Muscle of back (tissue), 11 donors: Measurements from ENCODE around the gene SLC2A4. TPM values are rescaled to one million over a fixed set of nuclear protein-coding genes. Genes with fewer than 3 reads are reported as not detected.
"Not testable (repeated sequence)": the region's sequence is repeated elsewhere in the genome, so short reads cannot be mapped to it uniquely, and the experiment has no call there.

ENCODE experiments used
- DNase-seq, 3 donors: peaks; one replicate each; pipeline versions ENCODE4 v3.0.0 to v3.0.0-alpha.2; 2013
- polyA plus RNA-seq, 10 donors: library from polyadenylated mRNA; unstranded; fragments of 120-200 nt; gene quantifications; one replicate each; pipeline ENCODE4 v1.2.1, GENCODE V29; 2013; ENCODE audit not compliant: insufficient read length in 10 of 10

Gene SLC2A4
- polyA plus RNA-seq, 10 donors = 7.7 to 32.4 (median 26.1) TPM

DNA sequence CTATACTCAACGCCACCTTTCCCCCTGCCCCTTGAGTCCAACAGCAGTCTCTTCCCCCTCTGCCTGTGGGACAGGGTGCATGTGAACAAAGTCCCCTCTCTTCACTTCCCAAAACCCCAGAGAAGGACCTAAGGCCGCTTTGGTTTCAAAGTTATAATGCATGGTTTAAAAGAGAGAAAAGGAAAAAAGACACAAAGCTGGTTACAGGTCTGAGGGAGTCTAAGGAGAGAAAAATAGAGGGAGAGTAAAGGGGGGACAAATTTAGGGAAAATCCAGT, 38.1 kb upstream of the SLC2A4 start:
- DNase-seq = no peak

DNA sequence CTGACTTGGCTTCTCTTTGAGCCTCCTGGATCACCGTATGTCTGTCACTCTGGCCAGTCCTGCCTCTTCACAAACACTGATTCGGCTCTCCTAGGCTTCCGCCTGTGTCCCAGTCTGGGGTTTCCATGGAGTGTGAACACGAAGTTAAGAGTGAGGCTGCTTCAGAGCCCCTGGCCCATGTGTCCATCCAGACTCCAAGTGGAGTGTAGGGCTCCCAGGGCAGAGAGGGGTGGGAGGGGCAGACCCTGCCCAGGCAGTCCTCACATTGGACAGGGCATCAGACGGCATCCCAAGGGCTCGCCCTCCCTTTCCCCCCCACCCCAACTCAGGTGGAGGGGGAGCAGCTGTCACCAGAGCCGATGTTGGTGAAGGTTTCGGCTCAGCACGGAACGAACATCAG, 37.7 kb upstream of the SLC2A4 start:
- not testable (repeated sequence) for DNase-seq

DNA sequence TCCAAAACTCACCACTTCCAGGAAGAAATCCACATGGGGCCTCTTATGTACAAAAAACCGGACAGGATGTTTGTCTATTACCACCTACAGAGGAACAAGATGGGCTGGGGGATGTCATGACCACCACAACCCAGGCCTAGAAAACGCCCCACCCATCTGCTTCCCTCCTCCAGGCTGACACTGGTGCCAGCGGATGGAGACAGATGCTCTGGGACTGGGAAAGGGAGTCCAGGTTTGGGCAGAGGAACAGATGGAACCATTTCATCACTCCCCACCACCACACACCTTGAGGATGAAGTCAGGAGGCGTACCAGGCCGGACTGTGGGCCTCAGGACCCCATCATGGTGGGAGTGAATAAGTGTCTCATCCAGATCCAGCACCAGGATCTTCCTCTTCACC, 34.7 kb upstream of the SLC2A4 start:
- no peak for DNase-seq

DNA sequence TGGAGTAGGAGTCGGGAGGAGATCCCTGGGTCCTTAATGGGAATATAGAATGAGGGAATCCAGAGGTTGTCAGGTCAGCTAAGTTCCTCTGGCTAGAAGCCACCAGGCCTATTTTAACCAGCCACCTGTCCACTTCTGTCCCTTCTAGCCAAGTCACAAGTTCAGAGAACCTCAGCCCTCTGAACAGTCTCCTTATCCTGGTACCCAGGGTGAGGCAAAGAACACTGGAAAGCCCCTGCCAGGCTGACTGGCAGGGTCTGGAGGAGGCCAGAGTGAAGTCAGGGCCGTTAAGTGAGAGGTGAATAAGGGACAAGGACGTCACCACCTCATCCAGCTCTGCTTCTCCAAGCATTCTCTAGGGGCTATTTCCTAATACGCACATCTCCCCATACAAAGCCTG, 32.7 kb upstream of the SLC2A4 start:
- DNase-seq = peak in 1 of 3 donors; percentile 63

DNA sequence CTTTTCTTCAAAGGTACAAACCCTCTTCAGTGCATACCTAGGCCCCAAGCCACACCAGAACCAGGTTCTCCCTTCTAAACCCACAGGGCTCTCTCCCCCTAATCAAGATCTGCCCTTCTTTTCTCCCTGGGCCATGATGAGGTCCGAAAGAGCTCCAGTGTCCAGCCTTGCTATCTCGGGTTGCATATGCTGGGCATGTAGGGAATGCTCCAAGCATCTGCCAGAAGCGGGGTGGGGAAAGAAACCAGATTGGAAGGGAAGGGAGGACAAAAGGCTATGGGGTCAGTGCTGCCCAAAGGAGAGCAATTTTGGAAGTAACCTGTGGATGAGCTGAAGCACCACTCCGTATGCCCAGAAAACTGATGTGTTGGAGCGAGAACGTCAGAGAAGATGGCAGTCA, 32.3 kb upstream of the SLC2A4 start:
- DNase-seq = no peak

DNA sequence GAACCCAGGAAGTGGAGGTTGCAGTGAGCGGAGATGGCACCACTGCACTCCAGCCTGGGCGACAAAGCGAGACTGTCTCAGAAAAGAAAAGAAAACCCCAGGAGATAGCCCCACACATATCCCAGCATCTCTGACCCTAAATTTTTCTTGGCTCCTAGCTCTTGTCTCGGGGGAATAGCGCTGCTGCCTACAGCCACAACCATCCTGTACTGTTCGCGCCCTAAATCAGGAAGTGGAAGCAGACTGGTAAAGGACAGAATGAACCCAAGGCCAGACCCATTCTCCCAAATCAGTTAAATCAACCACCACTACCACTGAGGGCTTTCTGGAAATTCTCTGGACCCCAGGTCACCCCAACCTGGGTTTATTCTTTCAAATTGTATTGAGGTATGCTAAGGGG, 31.7 kb upstream of the SLC2A4 start:
- DNase-seq = no peak

DNA sequence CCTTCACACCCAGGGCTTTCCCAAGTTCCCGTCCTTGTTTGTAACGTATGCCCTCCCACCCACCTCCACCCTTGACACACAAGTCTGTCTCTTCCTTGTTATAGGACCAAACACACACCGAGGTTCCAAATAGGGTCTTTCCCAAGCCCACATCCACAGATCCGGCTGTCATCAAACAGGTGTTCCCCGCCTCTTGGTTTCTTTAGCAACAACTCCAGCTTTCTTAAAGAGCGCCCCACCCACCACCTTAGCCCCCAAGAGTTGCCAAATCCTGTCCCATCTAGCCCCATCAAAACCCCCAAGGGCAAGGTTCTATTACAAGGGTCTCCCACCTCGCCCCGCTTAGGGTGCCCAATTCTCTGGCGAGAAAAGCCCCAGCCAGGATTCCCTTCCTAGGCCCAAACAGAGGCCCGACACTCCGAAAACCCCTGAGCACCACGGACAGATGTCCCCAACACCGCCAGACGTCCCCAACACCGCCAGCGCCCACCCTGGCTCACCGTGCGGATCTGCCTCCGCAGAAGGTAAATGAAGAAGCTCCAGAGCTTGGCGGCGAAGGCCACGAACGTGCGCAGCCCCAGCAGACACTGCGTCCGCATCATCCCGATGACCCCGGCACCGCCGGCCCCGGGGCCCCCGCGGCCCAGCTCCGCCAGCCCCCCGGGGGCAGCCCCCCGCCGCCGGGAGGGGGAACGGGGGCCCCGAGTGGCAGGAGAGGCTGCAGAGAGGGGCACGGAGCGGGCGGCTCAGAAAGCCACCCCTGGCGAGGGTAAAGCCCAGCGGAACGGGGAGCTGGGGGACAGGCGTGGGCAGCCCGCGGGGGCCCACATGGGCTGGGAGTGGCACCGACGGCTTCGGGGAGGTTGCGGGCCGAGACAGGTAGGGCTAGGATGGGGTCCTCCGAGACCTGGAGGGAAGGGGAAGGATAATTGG, 30.6 kb upstream of the SLC2A4 start:
- DNase-seq = peak in 2 of 3 donors; percentile 46 to 58

DNA sequence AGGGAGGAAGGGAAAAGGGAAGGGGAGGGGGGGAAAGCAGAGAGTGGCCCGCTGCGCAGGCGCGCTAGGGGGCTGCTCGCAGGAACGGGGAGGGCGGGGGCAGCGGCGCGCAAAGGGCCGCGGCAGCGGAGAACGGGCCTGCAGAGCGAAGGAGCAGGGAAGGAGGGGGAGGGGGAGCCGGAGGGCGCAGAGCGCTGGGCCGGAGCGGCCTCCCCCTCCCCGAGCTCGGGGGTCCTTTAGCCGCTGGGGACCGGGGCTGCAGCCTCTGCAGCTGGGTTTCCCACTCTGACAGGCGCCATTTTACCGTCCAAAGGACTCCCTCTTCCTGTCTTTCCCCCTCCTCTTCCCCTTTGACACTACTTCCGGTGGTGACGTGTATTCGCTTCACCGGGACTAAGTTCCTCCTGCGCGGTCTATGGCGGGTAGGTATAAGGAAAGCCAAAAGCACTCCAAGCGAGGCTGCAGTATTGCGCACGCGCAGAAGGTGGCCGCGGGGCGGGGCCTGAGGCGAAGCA, 29.8 kb upstream of the SLC2A4 start, which contains the start of gene CTDNEP1:
Gene CTDNEP1, minus strand, starts transcription at position 74 of the 515 bp plus-strand sequence. CDS start 438 bp downstream, outside the sequence.
- peak; percentile 100 for DNase-seq

DNA sequence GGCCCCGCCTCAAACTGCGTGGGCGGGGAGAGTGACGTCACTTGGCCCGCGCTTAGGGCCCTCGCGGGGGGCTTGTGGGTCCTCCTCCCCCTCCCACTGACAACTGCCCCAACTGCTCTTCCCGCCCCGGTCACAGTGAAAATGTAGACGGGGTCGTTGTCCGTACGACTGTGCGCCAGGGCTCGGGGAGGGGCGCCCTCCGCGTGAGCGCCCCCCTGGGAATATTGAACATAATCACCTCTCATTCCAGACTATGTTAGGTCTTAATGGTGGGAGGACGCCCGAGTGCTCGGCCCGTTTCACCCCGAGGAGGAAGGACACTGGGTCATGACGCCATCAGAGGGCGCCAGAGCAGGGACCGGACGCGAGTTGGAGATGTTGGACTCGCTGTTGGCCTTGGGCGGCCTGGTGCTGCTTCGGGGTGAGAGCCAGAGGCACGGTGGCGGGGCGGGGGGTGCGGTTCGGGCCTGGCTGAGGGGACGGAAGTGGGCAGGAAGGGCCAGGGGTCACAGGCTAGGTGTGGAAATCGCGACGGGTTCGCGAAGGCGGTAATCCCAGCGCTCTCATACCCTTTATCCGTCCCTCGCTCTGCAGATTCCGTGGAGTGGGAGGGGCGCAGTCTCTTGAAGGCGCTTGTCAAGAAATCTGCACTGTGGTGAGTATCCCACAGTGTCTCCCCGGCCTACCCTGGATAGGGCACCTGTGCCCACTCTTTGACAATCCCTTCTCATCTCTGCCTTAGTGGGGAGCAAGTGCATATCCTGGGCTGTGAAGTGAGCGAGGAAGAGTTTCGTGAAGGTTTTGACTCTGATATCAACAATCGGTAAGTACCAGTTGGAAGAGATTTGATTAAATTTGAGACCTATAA, 29.1 kb upstream of the SLC2A4 start, which contains the start of gene ELP5:
Gene ELP5, plus strand, starts transcription at position 40 of the 868 bp plus-strand sequence. Its CDS starts 336 bp downstream, at position 376.
- DNase-seq = peak; percentile 94 to 98 (median 95)

DNA sequence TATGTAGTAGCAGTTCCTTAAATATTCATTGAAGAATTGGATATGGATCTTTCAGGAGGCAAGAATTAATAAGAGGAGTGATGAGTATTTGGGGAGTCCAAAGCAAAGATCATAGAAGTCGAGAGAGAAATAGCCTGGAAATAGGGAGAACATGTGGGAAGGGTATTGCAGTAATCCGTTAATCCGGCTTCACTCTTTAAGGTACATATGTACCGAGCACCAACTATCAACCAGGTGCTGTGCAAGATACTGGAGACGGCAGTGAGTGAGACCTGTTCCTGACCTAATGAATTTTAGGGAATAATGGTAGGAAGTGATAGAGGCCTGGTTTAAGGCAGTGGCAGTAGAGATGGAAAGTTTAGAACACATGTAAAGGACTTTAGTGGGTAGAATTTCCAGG, 28.4 kb upstream of the SLC2A4 start:
- no peak for DNase-seq

DNA sequence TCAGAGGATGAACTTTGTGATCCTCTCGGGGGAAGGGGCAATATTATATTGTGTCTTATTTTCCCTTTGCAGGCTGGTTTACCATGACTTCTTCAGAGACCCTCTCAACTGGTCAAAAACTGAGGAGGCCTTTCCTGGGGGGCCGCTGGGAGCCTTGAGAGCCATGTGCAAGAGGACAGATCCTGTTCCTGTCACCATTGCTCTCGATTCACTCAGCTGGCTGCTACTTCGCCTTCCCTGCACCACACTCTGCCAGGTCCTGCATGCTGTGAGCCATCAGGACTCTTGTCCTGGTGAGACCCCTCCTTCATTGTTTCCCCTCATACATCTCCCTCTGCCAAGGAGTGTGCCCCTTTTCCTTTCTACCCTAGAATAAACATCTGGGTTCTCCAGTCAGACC, 27.0 kb upstream of the SLC2A4 start:
- no peak for DNase-seq

DNA sequence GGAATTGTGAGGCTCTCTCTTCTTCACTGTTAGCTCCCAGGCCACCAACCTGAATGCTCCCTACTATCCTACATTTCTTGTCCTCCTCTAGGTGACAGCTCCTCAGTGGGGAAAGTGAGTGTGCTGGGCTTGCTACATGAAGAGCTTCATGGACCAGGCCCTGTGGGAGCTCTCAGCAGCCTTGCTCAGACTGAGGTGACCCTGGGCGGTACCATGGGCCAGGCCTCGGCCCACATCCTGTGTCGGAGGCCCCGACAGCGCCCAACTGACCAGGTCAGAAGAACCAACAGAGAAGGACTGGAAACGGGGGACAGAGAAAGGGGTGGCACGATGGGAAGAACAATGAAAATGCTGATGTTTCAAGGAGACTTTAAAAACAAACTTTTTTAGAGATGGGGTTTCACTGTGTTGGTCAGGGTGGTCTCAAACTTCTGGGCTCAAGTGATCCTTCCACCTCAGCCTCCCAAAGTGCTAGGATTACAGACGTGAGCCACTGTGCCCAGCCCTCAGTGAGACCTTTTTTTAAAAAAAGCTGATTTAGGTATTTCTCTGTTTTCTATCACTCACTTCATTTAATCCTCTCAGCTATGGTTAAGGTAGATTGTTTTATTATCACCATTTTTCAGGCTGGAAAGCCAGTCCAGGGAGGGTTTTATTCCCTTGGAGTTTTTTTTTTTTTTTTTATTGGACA, 24.6 kb upstream of the SLC2A4 start:
- no peak for DNase-seq

DNA sequence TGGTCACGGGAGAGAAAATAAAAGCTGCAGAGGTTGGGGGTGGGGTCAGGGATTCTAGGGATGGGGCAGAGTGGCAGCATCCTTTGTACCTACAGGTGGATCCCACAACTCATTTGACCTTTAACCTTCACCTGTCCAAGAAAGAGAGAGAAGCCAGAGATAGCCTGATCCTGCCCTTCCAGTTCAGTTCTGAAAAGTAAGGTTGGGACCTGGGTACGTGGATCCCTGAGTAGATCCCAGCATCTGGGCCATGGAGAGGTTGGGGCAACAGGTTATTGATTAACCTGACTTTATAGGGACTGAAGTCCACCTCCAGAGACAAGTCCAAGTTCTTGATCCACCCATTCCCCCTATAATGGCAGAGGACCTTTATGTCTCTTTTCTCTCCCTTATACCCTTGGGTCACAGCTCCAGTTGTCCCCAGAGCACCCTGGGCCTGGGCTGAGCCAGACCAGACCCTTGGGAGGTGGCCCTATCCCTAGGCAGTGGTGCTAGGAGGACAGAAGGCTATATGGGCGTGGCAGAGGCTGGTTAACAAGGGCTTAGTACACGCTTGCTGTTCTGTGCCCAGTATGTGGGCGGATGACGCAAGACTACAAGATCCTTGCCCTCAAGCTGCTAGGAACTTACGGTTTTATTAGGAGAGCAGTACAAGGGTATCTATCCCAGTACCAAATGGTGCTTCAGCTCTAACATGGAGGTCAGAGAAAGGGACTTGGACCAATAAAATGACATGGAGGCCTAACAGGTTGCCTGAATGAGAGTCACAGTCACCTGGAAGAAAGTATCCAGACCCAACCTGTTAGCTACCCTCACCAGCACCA, 22.6 kb upstream of the SLC2A4 start:
- no peak for DNase-seq

DNA sequence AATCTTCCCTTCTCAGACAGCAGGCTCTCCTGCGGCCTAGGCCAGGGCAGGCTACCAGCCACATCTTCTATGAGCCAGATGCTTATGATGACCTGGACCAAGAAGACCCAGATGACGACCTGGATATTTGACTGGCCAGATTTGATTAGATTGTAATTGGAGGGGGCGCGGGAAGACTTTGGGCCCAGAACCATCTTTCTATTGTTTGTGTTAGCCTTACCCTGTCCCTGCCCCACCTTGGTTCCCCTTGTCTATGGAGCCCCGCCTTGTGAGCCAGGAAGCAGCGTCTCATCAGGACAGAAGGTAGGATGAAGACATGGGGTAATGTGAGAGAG, 22.0 kb upstream of the SLC2A4 start:
- DNase-seq = no peak

DNA sequence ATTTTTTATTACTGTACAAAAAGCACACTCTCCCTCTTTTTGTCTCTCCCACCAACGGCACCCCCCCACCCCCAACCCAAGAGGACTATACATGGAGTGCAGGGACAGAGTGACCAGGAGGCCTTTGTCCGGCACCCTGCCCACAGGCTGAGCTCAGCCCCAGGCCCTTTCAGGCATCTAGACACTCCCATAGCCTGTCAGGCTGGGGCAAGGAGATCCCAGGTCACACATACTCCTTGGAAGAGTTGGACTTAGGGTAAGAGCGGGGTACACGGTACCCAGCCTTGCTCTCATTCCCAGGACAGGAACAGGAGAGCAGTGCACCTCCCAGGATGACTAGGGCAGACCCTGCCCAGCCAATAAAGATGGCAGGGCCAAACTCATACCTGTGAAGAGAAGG, 21.4 kb upstream of the SLC2A4 start:
- DNase-seq = no peak

DNA sequence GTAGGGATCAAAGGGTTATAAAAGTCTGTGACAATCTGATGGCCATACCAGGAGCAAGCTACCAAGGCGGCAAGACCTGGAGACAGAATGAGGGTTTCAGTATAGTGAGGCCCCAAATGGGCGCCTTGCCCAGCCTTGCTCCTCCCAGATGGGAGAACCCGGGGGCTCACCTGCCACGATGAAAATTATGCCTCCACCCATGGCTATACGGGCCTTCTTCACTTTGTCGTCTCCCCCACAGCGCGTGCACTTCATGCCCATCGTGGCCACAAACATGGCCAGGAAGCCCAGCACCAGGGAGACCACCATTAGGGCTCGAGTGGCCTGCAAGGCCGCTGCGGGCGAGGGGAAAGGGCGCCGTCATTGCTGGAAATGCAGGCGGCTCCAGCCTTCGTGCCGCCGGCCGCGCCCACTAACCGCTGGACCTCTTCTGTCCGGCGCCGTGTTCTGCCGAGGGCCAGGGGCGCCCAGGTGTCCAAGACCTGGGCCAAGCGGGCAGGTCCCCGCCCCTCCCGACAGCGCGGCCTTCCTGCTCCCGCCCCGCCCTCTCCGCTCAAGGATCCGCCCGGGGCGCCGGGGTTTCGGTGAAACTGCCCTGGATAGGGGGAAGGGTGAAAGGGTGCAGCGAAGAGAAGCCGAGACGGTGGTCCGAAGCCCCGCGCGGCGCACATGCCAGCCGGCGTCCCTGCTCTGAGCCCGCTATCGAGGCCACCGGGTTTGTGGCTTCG, 20.7 kb upstream of the SLC2A4 start:
- peak in 1 of 3 donors; percentile 59 for DNase-seq

DNA sequence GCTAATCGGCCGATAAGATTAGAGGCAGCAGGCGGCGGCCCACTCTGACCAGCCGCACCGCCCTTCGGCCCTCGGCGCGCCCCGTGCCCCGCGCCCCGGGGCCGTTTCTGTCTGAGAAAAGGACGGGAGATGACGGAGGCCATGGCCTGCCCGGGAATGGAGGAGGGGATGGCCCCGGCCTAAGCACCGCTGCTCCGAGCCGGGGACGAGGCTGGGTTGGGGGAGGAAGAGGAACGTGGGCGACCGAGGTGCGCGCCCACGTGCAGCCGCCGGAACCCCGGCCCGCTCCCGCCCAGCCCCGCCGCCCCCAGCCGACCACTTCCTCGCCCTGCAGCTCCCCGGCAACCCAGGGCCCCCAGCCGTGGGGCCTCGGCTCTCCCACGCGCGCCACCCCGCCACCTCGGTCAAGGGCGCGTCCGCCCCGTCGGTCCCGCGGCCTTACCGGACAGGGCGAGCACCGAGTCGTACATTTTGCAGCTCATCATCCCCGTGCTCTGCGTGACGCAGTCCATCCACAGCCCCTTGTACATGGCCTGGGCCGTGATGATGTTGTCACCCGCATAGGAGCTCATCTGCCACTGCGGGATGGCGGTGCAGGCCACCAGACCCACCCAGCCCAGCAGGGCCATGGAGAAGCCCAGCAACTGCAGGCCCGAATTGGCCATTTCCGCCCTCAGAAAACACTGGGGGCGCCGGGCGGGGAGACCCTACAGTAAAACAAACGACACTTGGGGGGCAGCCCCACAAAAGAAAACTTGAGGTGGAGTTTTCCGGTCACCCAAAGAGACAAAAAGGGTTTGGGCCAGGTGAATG, 19.9 kb upstream of the SLC2A4 start:
- peak in 1 of 3 donors; percentile 31 for DNase-seq

DNA sequence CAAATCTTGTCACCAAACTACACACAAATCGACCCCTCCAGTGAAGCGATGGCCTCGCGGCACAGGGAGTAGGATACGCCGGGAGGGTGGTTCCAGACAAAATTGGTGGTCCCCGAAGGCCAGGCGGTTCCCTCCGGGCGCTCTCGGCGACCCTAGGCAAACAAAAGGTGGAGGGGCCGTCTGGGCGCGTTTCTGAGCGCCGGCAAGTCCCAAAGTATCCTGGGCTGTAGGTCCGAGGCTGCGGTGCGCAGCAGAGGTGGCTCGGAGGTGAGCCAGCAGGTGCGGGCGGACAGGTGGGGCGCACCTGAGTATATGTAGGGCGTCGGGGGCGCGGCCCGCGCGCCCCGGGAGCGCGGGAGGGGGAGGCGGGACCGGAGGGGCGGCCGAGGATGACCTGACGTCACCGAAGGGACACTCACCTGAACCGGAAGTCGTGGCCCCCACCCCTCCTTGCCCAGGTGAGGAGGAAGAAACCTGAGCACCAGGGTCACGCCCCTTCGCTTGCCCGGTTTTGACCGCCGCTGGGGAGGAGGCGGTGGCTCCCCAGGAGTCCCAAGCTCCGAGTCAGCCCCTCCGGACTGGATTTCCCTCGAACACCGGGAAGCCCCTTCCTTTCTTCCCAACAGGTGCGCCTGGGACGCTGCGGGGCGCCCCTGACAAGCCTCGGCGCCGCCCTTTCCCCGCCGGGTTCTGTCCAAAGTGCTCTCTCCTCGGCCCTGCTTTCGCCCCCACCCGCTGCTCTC, 19.2 kb upstream of the SLC2A4 start, which contains the start of gene CLDN7:
Gene CLDN7, minus strand, starts transcription at position 287 of the 743 bp plus-strand sequence. CDS start 435 bp downstream, outside the sequence.
- no peak for DNase-seq
